HG02870 (cell line): ENCODE results near the gene EMC10.
"Not testable (repeated sequence)": the region's sequence is repeated elsewhere in the genome, so short reads cannot be mapped to it uniquely, and the experiment has no call there.

ENCODE experiments used
- ATAC-seq: cut with Tn5 transposase; IDR thresholded peaks from one replicate; pipeline ENCODE4 v1.9.1; 2021; ENCODE audit warnings: mild to moderate bottlenecking, moderate library complexity; ENCODE audit not compliant: unreplicated experiment

Gene EMC10

GRCh38 chr19:50476224-50476906 is at the start of gene EMC10, which contains the start of gene GARIN5A:
EMC10 (plus strand) TSS chr19:50476507; CDS start chr19:50476545, 38 bp downstream.
GARIN5A (minus strand) TSS chr19:50476848; CDS start chr19:50476388, 460 bp downstream.
- ATAC-seq = peak; percentile 82

GRCh38 chr19:50427318-50427925 is 48.9 kb upstream of the EMC10 start:
- ATAC-seq = no peak

GRCh38 chr19:50427997-50428425 is 48.3 kb upstream of the EMC10 start:
- no peak for ATAC-seq

- no peak for ATAC-seq
These were observed 47.4 kb upstream of the EMC10 start for GRCh38 chr19:50428772-50429463.

- ATAC-seq = no peak
These were observed 45.4 kb upstream of the EMC10 start for GRCh38 chr19:50430888-50431342.

- ATAC-seq = peak; percentile 81
These were observed 44.7 kb upstream of the EMC10 start for GRCh38 chr19:50431343-50432220.

GRCh38 chr19:50432221-50433028 is 43.9 kb upstream of the EMC10 start, which contains the start of gene MYBPC2:
MYBPC2 (plus strand) TSS chr19:50432892; CDS start chr19:50432954, 62 bp downstream.
- ATAC-seq = no peak

GRCh38 chr19:50433201-50434180 is 42.8 kb upstream of the EMC10 start:
- no peak for ATAC-seq

GRCh38 chr19:50434525-50434924 is 41.8 kb upstream of the EMC10 start:
- no peak for ATAC-seq

- ATAC-seq = no peak
These were observed 41.1 kb upstream of the EMC10 start for GRCh38 chr19:50435221-50435620.

- ATAC-seq = no peak
These were observed 40.7 kb upstream of the EMC10 start for GRCh38 chr19:50435627-50436026.

GRCh38 chr19:50437862-50438449 is 38.4 kb upstream of the EMC10 start:
- no peak for ATAC-seq

GRCh38 chr19:50439130-50439529 is 37.2 kb upstream of the EMC10 start:
- ATAC-seq = not testable (repeated sequence)

GRCh38 chr19:50444059-50444458 is 32.2 kb upstream of the EMC10 start:
- ATAC-seq = no peak

- ATAC-seq = no peak
These were observed 29.3 kb upstream of the EMC10 start for GRCh38 chr19:50447053-50447452.

GRCh38 chr19:50447750-50448149 is 28.6 kb upstream of the EMC10 start:
- ATAC-seq = no peak

GRCh38 chr19:50449236-50449899 is 26.9 kb upstream of the EMC10 start:
- ATAC-seq = no peak
